ENCODE results near the gene TRAFD1.

TRAFD1 gene

DNA sequence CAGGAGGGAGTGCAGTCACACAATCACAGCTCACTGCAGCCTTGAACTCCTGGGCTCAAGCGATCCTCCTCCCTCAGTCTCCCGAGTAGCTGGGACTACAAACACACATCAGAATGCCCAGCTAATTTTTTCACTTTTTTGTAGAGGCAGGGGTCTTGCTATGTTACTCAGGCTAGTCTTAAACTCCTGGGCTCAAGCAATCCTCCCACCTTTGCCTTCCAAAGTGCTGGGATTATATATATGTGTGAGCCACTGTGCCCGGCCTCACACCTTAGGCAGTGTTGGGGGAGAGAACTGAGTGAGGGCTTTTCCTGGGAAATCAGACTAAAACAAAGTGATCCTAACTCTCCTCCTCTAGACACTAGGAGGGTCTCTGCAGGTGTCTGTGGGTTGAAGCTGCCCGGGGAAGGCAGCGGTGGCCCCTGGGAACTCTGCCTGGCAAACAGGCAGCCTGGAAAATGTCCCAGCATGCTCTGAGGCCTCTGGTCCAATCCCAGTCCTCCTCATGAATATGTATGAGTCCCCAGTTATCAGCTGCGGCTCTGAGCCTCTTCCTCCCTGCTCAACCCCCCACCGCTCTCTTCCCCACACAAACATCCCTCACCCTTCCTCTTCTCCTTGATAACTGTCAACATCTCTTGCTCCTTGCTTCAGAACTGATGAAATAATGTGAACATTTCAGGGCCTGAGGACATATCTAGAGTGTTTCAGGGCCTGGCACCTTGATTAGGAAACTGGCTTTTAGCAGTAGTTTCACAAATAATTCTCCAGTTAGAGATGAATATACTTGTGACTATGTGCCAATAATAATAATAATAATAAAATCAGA is 8.9 kb upstream of the TRAFD1 start:
- no peak overlapping the region for H3K4me3 ChIP-seq (ENCODE audit: low read depth, low read length)
- no peaks in the 10 kb centered on the region for H3K27me3 ChIP-seq (ENCODE audit: control insufficient read depth, insufficient read depth, low read length)
- peaks cover 18% of the 10 kb centered on the region for H3K4me1 ChIP-seq (ENCODE audit: control insufficient read depth, insufficient read depth, low read length)
- peak overlapping the region; percentile 8 for H3K9ac ChIP-seq (ENCODE audit: low read length)
- H3K27ac ChIP-seq (ENCODE audit: low read depth, low read length): 0 out of 2 replicates have a peak overlapping the region, but pooled peaks have one; percentile 5
- H3K9me3 ChIP-seq (ENCODE audit: control insufficient read depth, insufficient read depth, low read depth, low read length): no peaks in the 10 kb centered on the region
- H3K36me3 ChIP-seq (ENCODE audit: control insufficient read depth, insufficient read depth, low read length): no peaks in the 10 kb centered on the region

DNA sequence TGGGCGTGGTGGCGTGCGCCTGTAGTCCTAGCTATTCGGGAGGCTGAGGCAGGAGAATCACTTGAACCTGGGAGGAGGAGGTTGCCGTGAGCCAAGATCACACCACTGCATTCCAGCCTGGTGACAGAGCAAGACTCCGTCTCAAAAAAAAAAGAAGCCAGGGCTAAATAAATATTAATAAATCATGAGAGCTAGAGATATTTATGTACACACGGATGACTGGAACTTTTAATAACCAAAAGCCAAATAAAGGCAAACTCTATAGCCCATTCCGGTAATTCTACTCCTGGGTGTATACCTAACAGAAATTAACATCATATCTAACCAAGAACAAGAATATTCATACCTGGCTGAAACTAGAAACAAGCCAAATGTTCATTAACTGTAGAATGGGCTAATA is 7.7 kb upstream of the TRAFD1 start:
- no peak overlapping the region for H3K27ac ChIP-seq (ENCODE audit: low read depth, low read length)

DNA sequence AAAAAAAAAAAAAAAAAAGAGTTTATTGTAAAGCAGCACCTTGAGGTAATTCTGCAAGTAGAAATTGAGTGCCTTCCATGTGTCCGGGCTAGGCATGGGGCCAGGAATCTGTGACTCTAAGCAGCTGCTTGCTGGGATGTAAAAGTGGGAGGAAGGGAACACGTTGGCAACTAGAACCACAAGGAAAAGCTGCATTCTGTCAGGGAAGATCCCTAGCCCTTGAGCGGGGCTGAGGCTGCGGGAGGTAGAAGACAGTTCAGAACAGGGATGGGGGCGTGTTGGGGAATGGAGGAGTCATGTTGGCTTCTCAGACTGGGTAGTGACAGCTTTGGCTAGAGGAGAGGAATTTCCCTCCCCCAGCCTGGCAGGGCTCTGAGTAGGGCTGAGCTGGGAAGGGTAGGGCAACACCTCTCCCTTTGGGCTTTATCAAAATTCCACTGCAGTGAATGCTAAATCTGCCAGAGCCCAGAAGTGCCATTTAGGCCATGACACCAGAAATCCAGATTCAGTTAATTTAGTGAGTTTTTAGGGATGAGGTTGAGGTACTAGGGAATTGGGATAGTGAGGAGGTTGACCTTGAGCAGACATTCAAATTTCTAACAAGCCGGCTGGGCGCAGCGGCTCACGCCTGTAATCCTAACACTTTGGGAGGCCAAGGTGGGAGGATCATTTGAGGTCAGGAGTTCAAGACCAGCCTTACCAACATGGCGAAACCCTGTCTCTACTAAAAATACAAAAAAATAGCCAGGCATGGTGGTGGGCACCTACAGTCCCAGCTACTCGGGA is 3.4 kb upstream of the TRAFD1 start:
- Histone ChIP-seq H3K36me3 (ENCODE audit: control insufficient read depth, insufficient read depth, low read length) (no peaks in the 10 kb centered on the region), H3K27me3 (ENCODE audit: control insufficient read depth, insufficient read depth, low read length) (no peaks in the 10 kb centered on the region), H3K27ac (ENCODE audit: low read depth, low read length) (no peak overlapping the region), H3K9ac (ENCODE audit: low read length) (no peak overlapping the region), H3K4me1 (ENCODE audit: control insufficient read depth, insufficient read depth, low read length) (peaks cover 15% of the 10 kb centered on the region), H3K4me3 (ENCODE audit: low read depth, low read length) (no peak overlapping the region), H3K9me3 (ENCODE audit: control insufficient read depth, insufficient read depth, low read depth, low read length) (no peaks in the 10 kb centered on the region)

More for the DNA sequence above, 7.7 kb upstream of the TRAFD1 start:
- no peaks in the 10 kb centered on the region for H3K36me3 ChIP-seq (ENCODE audit: control insufficient read depth, insufficient read depth, low read length)
- H3K27me3 ChIP-seq (ENCODE audit: control insufficient read depth, insufficient read depth, low read length): no peaks in the 10 kb centered on the region
- peaks cover 17% of the 10 kb centered on the region for H3K4me1 ChIP-seq (ENCODE audit: control insufficient read depth, insufficient read depth, low read length)
- no peak overlapping the region for H3K4me3 ChIP-seq (ENCODE audit: low read depth, low read length)
- H3K9me3 ChIP-seq (ENCODE audit: control insufficient read depth, insufficient read depth, low read depth, low read length): no peaks in the 10 kb centered on the region
- no peak overlapping the region for H3K9ac ChIP-seq (ENCODE audit: low read length)

DNA sequence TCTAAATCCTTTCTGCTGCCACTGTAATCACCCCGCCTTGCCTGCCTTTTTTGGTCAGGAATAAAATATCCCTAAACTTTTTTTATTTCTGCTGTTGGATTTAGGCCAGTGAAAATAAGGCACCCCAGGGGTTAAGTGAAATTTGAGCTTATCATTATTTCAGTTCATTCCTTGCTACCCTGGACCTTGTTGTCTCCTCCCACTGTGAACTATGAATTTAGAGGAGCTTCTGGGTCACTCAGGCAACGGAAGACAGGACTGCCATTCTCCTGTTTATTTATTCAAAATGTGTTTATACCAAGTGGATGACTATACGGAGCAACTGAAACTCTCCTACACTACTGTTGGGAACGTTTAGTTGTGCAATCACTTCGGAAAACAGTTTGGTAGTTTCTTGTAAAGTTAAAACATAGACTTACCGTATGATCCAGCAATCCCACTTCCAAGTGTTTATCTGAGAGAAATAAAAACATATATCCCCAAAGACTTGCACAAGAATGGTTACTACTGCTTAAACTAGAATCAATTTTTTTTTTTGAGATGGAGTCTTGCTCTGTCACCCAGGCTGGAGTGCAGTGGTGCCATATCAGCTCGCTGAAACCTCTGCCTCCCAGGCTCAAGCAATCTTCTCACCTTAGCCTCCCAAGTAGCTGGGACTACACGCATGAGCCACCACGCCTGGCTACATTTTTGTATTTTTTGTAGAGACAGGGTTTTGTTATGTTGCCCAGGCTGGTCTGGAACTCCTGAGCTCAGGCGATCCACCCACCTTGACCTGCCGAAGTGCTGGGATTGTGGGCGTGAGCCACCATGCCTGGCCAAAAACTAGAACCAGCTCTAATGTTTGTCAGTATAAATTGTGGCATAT is 2.3 kb upstream of the TRAFD1 start:
- H3K27ac ChIP-seq (ENCODE audit: low read depth, low read length): no peak overlapping the region
- no peaks in the 10 kb centered on the region for H3K36me3 ChIP-seq (ENCODE audit: control insufficient read depth, insufficient read depth, low read length)
- H3K27me3 ChIP-seq (ENCODE audit: control insufficient read depth, insufficient read depth, low read length): no peaks in the 10 kb centered on the region
- no peak overlapping the region for H3K4me3 ChIP-seq (ENCODE audit: low read depth, low read length)
- H3K9ac ChIP-seq (ENCODE audit: low read length): no peak overlapping the region
- H3K4me1 ChIP-seq (ENCODE audit: control insufficient read depth, insufficient read depth, low read length): peaks cover 15% of the 10 kb centered on the region
- no peaks in the 10 kb centered on the region for H3K9me3 ChIP-seq (ENCODE audit: control insufficient read depth, insufficient read depth, low read depth, low read length)

DNA sequence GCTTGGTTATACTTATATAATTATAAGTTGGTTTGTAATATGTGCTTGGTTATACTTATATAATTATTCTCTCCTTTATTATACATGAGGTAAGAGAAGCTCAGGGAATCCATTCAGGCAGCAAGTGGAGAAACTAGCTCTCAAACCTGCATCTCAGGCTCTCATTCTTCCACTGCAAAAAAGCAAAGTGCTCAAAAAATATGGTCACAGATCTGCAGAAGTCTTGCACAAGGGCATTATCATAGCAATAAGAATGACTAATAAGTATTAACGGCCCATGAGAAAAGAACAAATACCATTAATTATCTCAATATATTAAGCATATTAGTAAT is 476 bp upstream of the TRAFD1 start:
- H3K36me3 ChIP-seq (ENCODE audit: control insufficient read depth, insufficient read depth, low read length): no peaks in the 10 kb centered on the region
- H3K27me3 ChIP-seq (ENCODE audit: control insufficient read depth, insufficient read depth, low read length): no peaks in the 10 kb centered on the region
- H3K9ac ChIP-seq (ENCODE audit: low read length): no peak overlapping the region
- H3K9me3 ChIP-seq (ENCODE audit: control insufficient read depth, insufficient read depth, low read depth, low read length): no peaks in the 10 kb centered on the region
- peaks cover 15% of the 10 kb centered on the region for H3K4me1 ChIP-seq (ENCODE audit: control insufficient read depth, insufficient read depth, low read length)
- no peak overlapping the region for H3K4me3 ChIP-seq (ENCODE audit: low read depth, low read length)
- no peak overlapping the region for H3K27ac ChIP-seq (ENCODE audit: low read depth, low read length)

DNA sequence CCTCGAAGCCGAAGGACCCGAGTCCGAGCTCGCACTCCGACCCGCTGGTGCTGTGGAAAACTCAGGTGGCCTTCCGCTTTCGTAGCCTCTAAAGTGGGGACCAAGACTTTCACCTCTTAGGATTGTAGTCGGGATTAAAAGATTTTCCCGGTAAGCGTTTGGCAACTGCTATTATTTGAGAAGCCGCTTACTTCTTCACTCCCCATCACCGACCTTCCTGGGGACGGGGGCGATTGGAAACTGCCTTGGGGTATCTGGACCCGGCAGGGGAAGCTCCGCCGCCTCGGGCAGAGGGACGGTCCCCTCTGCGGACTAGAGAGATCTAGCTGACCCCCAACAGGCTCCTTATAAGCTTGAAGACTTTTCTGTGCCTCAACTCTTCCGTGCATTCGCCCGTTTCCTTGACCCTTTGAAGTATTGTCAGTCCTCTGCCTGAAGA is 659 bp downstream of the TRAFD1 start:
- Histone ChIP-seq H3K36me3 (ENCODE audit: control insufficient read depth, insufficient read depth, low read length) (peaks cover 3% of the 10 kb centered on the region; the same call in 1 of the 2 replicates), H3K9ac (ENCODE audit: low read length) (peak overlapping the region; percentile 77), H3K4me1 (ENCODE audit: control insufficient read depth, insufficient read depth, low read length) (peaks cover 15% of the 10 kb centered on the region), H3K4me3 (ENCODE audit: low read depth, low read length) (peak overlapping the region; percentile 78), H3K27me3 (ENCODE audit: control insufficient read depth, insufficient read depth, low read length) (no peaks in the 10 kb centered on the region), H3K9me3 (ENCODE audit: control insufficient read depth, insufficient read depth, low read depth, low read length) (no peaks in the 10 kb centered on the region), H3K27ac (ENCODE audit: low read depth, low read length) (no peak overlapping the region; the same call in 1 of the 2 replicates)

DNA sequence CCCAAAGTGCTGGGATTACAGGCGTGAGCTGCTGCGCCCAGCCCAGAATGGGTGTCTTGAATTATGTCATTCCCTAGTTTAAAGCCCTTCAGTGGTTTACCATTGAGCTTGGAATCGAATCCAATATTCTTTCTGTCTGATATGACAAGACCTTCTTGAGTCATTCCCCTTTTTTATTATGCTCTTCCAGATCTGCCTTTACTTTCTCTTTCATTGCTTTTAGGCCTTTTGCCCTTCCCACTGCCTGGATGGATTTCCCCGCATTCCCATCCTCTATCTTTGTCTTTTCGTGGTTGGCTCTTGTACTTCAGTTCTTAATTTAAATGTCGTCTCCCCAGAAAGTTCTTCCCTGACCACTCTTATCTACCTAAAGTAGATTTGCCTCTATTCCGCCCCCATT is 1.6 kb downstream of the TRAFD1 start:
- Histone ChIP-seq H3K4me3 (ENCODE audit: low read depth, low read length) (no peak overlapping the region), H3K4me1 (ENCODE audit: control insufficient read depth, insufficient read depth, low read length) (peaks cover 12% of the 10 kb centered on the region)

DNA sequence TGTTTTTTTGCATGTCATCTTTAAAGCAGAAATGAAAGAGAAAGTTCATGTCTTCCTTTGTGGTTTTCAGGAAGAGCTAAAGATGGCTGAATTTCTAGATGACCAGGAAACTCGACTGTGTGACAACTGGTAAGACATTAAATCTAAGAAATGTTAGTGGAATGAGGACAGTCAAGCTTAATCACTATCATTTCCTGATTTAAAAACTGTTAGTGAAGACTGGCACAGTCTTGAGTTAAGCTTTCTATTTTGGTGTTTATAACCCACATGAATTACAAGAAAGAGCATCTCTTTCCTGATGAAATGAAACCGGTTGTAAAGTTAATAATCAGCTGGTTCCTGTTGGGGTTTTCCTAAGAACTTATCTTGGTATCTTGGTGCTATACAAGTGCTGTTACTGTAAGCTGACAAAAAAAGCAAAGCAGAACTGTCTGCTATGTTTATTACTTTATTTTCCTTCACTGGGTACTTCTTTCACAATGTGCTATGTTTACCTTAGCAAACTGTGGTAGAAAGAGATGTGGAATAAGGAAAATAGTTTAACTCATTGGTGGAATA is 5.2 kb downstream of the TRAFD1 start:
- Histone ChIP-seq H3K4me3 (ENCODE audit: low read depth, low read length) (no peak overlapping the region), H3K27ac (ENCODE audit: low read depth, low read length) (no peak overlapping the region), H3K27me3 (ENCODE audit: control insufficient read depth, insufficient read depth, low read length) (no peaks in the 10 kb centered on the region), H3K9ac (ENCODE audit: low read length) (no peak overlapping the region), H3K9me3 (ENCODE audit: control insufficient read depth, insufficient read depth, low read depth, low read length) (no peaks in the 10 kb centered on the region), H3K36me3 (ENCODE audit: control insufficient read depth, insufficient read depth, low read length) (peaks cover 14% of the 10 kb centered on the region), H3K4me1 (ENCODE audit: control insufficient read depth, insufficient read depth, low read length) (0 out of 2 replicates have a peak, but pooled peaks cover 2% of the 10 kb centered on the region)

More for the DNA sequence above, 1.6 kb downstream of the TRAFD1 start:
- no peak overlapping the region for H3K27ac ChIP-seq (ENCODE audit: low read depth, low read length)
- no peak overlapping the region for H3K9ac ChIP-seq (ENCODE audit: low read length)
- no peaks in the 10 kb centered on the region for H3K27me3 ChIP-seq (ENCODE audit: control insufficient read depth, insufficient read depth, low read length)
- peaks cover 3% of the 10 kb centered on the region; the same call in 1 of the 2 replicates for H3K36me3 ChIP-seq (ENCODE audit: control insufficient read depth, insufficient read depth, low read length)
- no peaks in the 10 kb centered on the region for H3K9me3 ChIP-seq (ENCODE audit: control insufficient read depth, insufficient read depth, low read depth, low read length)

DNA sequence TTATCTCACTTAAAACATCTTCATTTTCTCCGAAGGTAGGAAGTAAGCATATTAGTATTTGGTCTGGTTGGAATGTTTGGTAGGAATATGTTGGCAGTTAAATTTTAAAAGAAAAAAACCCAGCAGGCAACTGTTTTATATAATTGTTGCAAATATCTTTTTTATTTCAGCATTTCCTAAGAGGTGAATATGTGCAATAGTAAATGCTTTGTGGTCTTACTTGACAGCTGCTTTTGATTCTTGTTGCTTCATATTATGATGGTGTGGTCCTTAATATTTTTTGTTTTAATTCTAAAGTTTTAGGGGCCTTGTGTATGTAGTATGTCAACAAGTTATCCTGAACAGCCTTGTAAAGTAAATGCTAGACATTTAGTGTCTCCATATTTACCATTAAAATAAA is 6.3 kb downstream of the TRAFD1 start:
- H3K4me3 ChIP-seq (ENCODE audit: low read depth, low read length): no peak overlapping the region
- no peak overlapping the region for H3K27ac ChIP-seq (ENCODE audit: low read depth, low read length)
- H3K36me3 ChIP-seq (ENCODE audit: control insufficient read depth, insufficient read depth, low read length): peaks cover 23% of the 10 kb centered on the region
- H3K4me1 ChIP-seq (ENCODE audit: control insufficient read depth, insufficient read depth, low read length): no peaks in the 10 kb centered on the region
- no peak overlapping the region for H3K9ac ChIP-seq (ENCODE audit: low read length)
- no peaks in the 10 kb centered on the region for H3K27me3 ChIP-seq (ENCODE audit: control insufficient read depth, insufficient read depth, low read length)
- no peaks in the 10 kb centered on the region for H3K9me3 ChIP-seq (ENCODE audit: control insufficient read depth, insufficient read depth, low read depth, low read length)

DNA sequence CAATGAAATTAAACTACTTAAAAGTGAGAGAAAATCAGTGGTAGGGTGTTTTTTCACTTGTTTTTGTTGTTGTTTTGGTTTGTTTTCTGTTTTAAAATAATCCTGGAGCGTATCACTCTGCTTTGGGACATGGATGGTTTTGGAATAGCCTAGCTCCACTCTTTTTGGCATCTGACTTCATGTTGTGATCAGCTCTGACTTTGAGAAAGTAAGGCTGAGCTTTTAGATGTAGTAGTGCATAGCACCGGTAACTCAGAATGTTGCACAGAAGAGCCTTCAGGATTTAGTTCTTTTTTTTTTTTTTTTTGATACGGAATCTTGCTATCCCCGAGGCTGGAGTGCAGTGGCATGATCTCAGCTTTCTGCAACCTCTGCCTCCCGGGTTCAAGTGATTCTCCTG is 8.1 kb downstream of the TRAFD1 start:
- H3K36me3 ChIP-seq (ENCODE audit: control insufficient read depth, insufficient read depth, low read length): peaks cover 34% of the 10 kb centered on the region
- no peak overlapping the region for H3K4me3 ChIP-seq (ENCODE audit: low read depth, low read length)
- no peaks in the 10 kb centered on the region for H3K27me3 ChIP-seq (ENCODE audit: control insufficient read depth, insufficient read depth, low read length)
- H3K27ac ChIP-seq (ENCODE audit: low read depth, low read length): no peak overlapping the region
- H3K9ac ChIP-seq (ENCODE audit: low read length): no peak overlapping the region
- H3K9me3 ChIP-seq (ENCODE audit: control insufficient read depth, insufficient read depth, low read depth, low read length): no peaks in the 10 kb centered on the region
- no peaks in the 10 kb centered on the region for H3K4me1 ChIP-seq (ENCODE audit: control insufficient read depth, insufficient read depth, low read length)
